ENCODE measurements around the gene DGKA. TPM values are rescaled to one million over a fixed set of nuclear protein-coding genes. Genes with fewer than 3 reads are reported as not detected.

The DGKA gene
- total RNA-seq, 4 donors from 2014 or later: 185 to 556 (median 198) TPM

DNA sequence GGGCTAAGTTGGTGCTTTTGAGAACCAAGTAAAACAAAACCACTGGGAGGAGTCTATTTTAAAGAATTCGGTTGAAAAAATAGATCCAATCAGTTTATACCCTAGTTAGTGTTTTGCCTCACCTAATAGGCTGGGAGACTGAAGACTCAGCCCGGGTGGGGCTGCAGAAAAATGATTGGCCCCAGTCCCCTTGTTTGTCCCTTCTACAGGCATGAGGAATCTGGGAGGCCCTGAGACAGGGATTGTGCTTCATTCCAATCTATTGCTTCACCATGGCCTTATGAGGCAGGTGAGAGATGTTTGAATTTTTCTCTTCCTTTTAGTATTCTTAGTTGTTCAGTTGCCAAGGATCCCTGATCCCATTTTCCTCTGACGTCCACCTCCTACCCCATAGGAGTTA is 41.1 kb downstream of the DGKA start:
- H3K27me3 ChIP-seq: no peaks in the 10 kb centered on the region
- no peak overlapping the region for H3K4me3 ChIP-seq
- 43% methylated on average over 3 of the region's 3 CpGs for WGBS
- H3K9me3 ChIP-seq: no peaks in the 10 kb centered on the region
- TF ChIP-seq, protein P1, sequence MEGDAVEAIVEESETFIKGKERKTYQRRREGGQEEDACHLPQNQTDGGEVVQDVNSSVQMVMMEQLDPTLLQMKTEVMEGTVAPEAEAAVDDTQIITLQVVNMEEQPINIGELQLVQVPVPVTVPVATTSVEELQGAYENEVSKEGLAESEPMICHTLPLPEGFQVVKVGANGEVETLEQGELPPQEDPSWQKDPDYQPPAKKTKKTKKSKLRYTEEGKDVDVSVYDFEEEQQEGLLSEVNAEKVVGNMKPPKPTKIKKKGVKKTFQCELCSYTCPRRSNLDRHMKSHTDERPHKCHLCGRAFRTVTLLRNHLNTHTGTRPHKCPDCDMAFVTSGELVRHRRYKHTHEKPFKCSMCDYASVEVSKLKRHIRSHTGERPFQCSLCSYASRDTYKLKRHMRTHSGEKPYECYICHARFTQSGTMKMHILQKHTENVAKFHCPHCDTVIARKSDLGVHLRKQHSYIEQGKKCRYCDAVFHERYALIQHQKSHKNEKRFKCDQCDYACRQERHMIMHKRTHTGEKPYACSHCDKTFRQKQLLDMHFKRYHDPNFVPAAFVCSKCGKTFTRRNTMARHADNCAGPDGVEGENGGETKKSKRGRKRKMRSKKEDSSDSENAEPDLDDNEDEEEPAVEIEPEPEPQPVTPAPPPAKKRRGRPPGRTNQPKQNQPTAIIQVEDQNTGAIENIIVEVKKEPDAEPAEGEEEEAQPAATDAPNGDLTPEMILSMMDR (IDR thresholded peaks at IDR 0.05): no peak
- TF ChIP-seq EP300 (IDR thresholded peaks at IDR 0.05) (no peak), POLR2AphosphoS5 (IDR thresholded peaks at IDR 0.05) (no peak), POLR2A (IDR thresholded peaks at IDR 0.05) (no peak)
- H3K36me3 ChIP-seq: no peaks in the 10 kb centered on the region
- peaks cover 41% of the 10 kb centered on the region for H3K4me1 ChIP-seq
- no peak for DNase-seq (ENCODE audit: low spot score in 2 of 2)
- no peak overlapping the region for H3K27ac ChIP-seq

DNA sequence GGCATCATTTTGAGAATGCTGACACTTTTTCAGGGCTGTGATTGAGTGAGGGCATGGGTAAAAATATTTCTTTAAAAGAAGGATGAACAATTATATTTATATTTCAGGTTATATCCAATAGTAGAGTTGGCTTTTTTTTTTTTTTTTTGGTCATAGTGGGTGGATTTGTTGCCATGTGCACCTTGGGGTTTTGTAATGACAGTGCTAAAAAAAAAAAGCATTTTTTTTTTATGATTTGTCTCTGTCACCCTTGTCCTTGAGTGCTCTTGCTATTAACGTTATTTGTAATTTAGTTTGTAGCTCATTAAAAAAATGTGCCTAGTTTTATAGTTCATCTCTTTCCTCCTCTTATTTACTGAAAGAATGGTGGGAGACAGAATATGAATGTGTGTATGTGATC is 41.5 kb downstream of the DGKA start:
- Histone ChIP-seq H3K4me1 (peaks cover 40% of the 10 kb centered on the region), H3K36me3 (no peaks in the 10 kb centered on the region), H3K27me3 (no peaks in the 10 kb centered on the region), H3K27ac (peak overlapping the region; percentile 92), H3K9me3 (no peaks in the 10 kb centered on the region), H3K4me3 (peak overlapping the region; percentile 84)
- no peak for TF ChIP-seq POLR2A (IDR thresholded peaks at IDR 0.05)
- no peak for TF ChIP-seq POLR2AphosphoS5 (IDR thresholded peaks at IDR 0.05)
- TF ChIP-seq EP300 (IDR thresholded peaks at IDR 0.05): no peak
- TF ChIP-seq, protein P1 (IDR thresholded peaks at IDR 0.05): no peak
- DNase-seq (ENCODE audit: low spot score in 2 of 2): no peak
- WGBS: 29% methylated on average over 1 of the region's 1 CpG

DNA sequence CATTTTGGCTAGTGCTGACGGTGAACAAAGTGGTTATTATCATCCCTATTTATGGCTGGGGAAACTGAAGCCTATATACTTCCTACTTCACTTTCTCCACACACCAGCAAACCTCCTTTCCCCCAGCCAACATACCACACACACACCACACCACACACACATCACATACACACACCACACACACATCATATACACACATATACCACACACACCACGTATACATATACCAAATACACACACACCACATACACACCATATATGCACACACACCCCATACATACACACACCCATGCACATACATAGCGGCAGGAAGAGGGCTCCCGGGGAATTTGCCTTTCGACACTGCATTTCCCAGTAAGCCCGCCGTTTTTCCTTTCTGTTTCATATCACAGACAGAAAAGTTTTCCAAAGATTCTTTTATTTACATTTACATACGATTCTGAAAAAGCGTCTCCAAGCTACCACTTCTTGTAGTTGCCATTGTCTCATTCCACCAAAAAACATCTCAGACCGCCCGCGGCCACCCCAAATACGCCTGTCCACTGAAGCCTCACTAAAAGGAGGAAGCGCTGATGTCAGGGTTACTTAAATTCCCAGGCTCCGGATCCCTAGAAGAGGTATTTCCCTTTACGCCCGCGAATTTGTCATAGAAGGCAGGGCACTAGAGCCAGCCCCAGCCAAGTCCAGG is 42.1 kb downstream of the DGKA start:
- peak overlapping the region; percentile 84 for H3K4me3 ChIP-seq
- peak overlapping the region; percentile 92 for H3K27ac ChIP-seq
- WGBS: under 1% methylated on average over 18 of the region's 18 CpGs
- H3K36me3 ChIP-seq: no peaks in the 10 kb centered on the region
- H3K4me1 ChIP-seq: peaks cover 40% of the 10 kb centered on the region
- no peaks in the 10 kb centered on the region for H3K27me3 ChIP-seq
- H3K9me3 ChIP-seq: no peaks in the 10 kb centered on the region
- peak in 1 of 2 donors; percentile 75 for TF ChIP-seq POLR2A (IDR thresholded peaks at IDR 0.05)
- peak in 1 of 3 donors; percentile 73 for TF ChIP-seq POLR2AphosphoS5 (IDR thresholded peaks at IDR 0.05)
- TF ChIP-seq, protein P1 (IDR thresholded peaks at IDR 0.05): no peak
- no peak for DNase-seq (ENCODE audit: low spot score in 2 of 2)

DNA sequence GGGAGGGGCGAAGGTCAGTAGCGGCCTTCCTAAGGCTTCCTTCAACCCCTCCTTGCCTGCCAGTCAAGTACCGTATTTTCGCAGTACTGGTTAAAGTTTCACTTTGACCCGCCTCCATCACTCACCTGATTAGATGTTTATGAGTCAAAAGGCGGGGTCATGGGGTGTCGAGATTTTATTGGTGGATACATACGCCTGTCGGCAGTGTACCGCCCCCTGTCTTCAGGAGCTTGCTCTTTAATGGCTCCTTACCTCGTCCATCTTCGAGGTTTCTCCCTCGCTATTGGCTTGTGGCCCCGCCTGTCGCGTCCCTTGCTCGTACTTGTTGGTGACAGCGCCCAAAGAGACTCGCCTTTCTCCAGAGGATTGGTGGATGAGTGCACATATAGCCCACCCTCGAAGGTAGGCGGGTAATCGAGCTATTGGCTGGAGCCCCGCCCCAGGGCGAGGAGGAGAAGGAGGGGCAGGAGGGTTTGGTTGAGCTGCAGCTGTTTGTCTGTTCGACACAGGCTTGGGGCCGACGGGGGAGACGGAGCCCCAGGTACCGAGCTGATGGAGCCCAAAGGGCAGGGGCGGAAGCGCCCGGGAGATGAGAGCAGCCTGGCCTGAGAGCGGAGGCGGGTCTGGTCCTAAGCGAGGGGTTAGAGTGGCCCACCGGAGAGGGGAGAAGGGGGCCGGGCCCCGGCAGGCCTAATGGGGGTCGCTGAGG is 42.8 kb downstream of the DGKA start, which contains the start of gene RAB5B:
TSS of gene RAB5B (plus strand) at position 480 of the 709 bp plus-strand sequence. CDS start 12,883 bp downstream, outside the sequence.
- Histone ChIP-seq H3K36me3 (no peaks in the 10 kb centered on the region), H3K4me1 (peaks cover 36% of the 10 kb centered on the region), H3K4me3 (peak within 1 kb of the TSS; percentile 84), H3K27ac (peak within 1 kb of the TSS; percentile 92), H3K27me3 (no peaks in the 10 kb centered on the region), H3K9me3 (no peaks in the 10 kb centered on the region)
- peak; percentile 71 to 94 for TF ChIP-seq POLR2A (IDR thresholded peaks at IDR 0.05)
- TF ChIP-seq, protein P1 (IDR thresholded peaks at IDR 0.05): peak in 1 of 2 donors; percentile 19
- peak; percentile 25 to 72 (median 62) for TF ChIP-seq POLR2AphosphoS5 (IDR thresholded peaks at IDR 0.05)
- no peak for TF ChIP-seq EP300 (IDR thresholded peaks at IDR 0.05)
- WGBS: under 1% methylated on average over 31 of the region's 39 CpGs
- DNase-seq (ENCODE audit: low spot score in 2 of 2): peak; percentile 100

DNA sequence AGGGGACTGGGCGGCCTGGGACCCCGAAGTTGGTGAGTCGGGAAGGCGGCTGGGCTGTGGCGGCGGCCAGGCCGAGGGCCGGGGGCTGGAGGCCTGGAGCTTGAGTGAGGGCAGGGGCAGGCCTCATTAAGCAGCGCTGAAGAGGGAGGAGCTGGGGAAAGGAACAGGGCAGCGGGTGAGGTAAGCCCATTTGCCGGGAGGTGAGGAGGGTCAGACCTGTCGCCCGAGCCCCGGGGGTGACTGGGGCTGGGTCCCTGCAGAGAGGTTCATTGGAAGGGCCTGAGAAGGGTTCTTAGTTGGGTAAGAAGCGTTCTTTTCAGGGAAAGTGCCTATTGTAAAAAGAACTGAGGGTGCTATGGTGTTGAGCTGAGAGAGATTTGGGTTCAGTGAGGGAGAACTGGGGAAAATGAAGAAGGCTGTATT is 43.4 kb downstream of the DGKA start:
- TF ChIP-seq EP300 (IDR thresholded peaks at IDR 0.05): no peak
- no peak for TF ChIP-seq POLR2A (IDR thresholded peaks at IDR 0.05)
- no peak for TF ChIP-seq POLR2AphosphoS5 (IDR thresholded peaks at IDR 0.05)
- TF ChIP-seq, protein P1 (IDR thresholded peaks at IDR 0.05): no peak
- no peaks in the 10 kb centered on the region for H3K36me3 ChIP-seq
- H3K9me3 ChIP-seq: no peaks in the 10 kb centered on the region
- no peaks in the 10 kb centered on the region for H3K27me3 ChIP-seq
- WGBS: under 1% methylated on average over 11 of the region's 15 CpGs
- H3K4me1 ChIP-seq: peaks cover 36% of the 10 kb centered on the region
- no peak for DNase-seq (ENCODE audit: low spot score in 2 of 2)
- peak overlapping the region; percentile 92 for H3K27ac ChIP-seq
- peak overlapping the region; percentile 84 for H3K4me3 ChIP-seq

All from suprapubic skin (tissue), 4 donors.